GM23248 (cell line): ENCODE results near the gene SSPN. TPM values are rescaled to one million over a fixed set of nuclear protein-coding genes. Genes with fewer than 3 reads are reported as not detected.
"Not testable (repeated sequence)": the region's sequence is repeated elsewhere in the genome, so short reads cannot be mapped to it uniquely, and the experiment has no call there.

ENCODE experiments used
- DNase-seq: peaks from one replicate; pipeline ENCODE4 v3.0.0-alpha.2; 2015
- H2AFZ ChIP-seq: fragments of 200-600 bp; sonication (generic); 2 replicates; pipeline ENCODE4 v1.6.1; 2016; ENCODE audit warnings: antibody characterized with exemption
- H3F3A ChIP-seq: fragments of 200-600 bp; sonication (generic); 2 replicates; pipeline ENCODE4 v1.6.1; 2016; ENCODE audit warnings: mild to moderate bottlenecking, antibody characterized with exemption, mixed run types; ENCODE audit not compliant: insufficient read depth
- H3K27ac ChIP-seq: fragments of 200-600 bp; sonication (generic); 2 replicates; pipeline ENCODE4 v1.5.1; 2016; ENCODE audit warnings: mild to moderate bottlenecking
- H3K27me3 ChIP-seq: fragments of 200-600 bp; sonication (generic); replicated peaks from 2 replicates; pipeline ENCODE4 v1.6.1; 2016; ENCODE audit warnings: mild to moderate bottlenecking; ENCODE audit not compliant: insufficient read depth
- H3K36me3 ChIP-seq: fragments of 200-600 bp; sonication (generic); 2 replicates; pipeline ENCODE4 v1.6.1; 2016; ENCODE audit warnings: low read depth, mild to moderate bottlenecking
- H3K4me1 ChIP-seq: fragments of 200-600 bp; sonication (generic); 2 replicates; pipeline ENCODE4 v1.6.1; 2016; ENCODE audit warnings: mild to moderate bottlenecking; ENCODE audit not compliant: insufficient read depth
- H3K4me2 ChIP-seq: fragments of 200-600 bp; sonication (generic); one replicate; pipeline ENCODE4 v1.6.1; 2016; ENCODE audit warnings: mild to moderate bottlenecking; ENCODE audit not compliant: unreplicated experiment
- H3K4me3 ChIP-seq: fragments of 200-600 bp; sonication (generic); 2 replicates; pipeline ENCODE4 v1.5.1; 2016; ENCODE audit warnings: mild to moderate bottlenecking
- H3K79me2 ChIP-seq: fragments of 200-600 bp; sonication (generic); 2 replicates; pipeline ENCODE4 v1.6.1; 2016; ENCODE audit warnings: mild to moderate bottlenecking; ENCODE audit not compliant: insufficient read depth
- H3K9ac ChIP-seq: fragments of 200-600 bp; sonication (generic); 2 replicates; pipeline ENCODE4 v1.6.1; 2016; ENCODE audit warnings: mild to moderate bottlenecking
- H3K9me2 ChIP-seq: fragments of 200-600 bp; sonication (generic); 2 replicates; pipeline ENCODE4 v1.6.1; 2016; ENCODE audit warnings: mixed run types, mild to moderate bottlenecking, moderate library complexity; ENCODE audit not compliant: insufficient read depth
- H3K9me3 ChIP-seq: fragments of 200-600 bp; sonication (generic); one replicate; pipeline ENCODE4 v1.6.1; 2017; ENCODE audit warnings: low read depth
- H4K20me1 ChIP-seq: fragments of 200-600 bp; sonication (generic); 2 replicates; pipeline ENCODE4 v1.6.0; 2016; ENCODE audit not compliant: insufficient read depth
- EZH2 ChIP-seq: fragments of 200-600 bp; sonication (generic); IDR thresholded peaks from 2 replicates; pipeline ENCODE4 v1.6.1; 2018; ENCODE audit warnings: antibody characterized with exemption, mild to moderate bottlenecking; ENCODE audit not compliant: insufficient read depth, poor library complexity, severe bottlenecking
- EZH2phosphoT487 ChIP-seq: fragments of 200-600 bp; sonication (generic); IDR thresholded peaks from 2 replicates; pipeline ENCODE4 v1.6.1; 2018; ENCODE audit warnings: antibody characterized with exemption, moderate library complexity, mild to moderate bottlenecking, low read depth; ENCODE audit not compliant: insufficient read depth
- WGBS, 2 experiments: methylation state at CpG; one replicate each; pipeline ENCODE4 v1.1.6; 2015 to 2017; ENCODE audit warnings: low lambda C conversion rate in 2 of 2, low coverage in 1 of 2; ENCODE audit errors: missing lambda C conversion rate in 2 of 2; 5-methylcytosine and 5-hydroxymethylcytosine counted together
- in situ Hi-C: fragments of 300-500 bp; cut with MboI; formaldehyde crosslinking; loops from 2 replicates; pipeline ENCODE4 v1.15.0; 2020
- polyA plus RNA-seq: library from polyadenylated mRNA; unstranded; fragments of >200 nt; fragmentation: Nextera tagmentation; extraction: Ambion mirVana; gene quantifications from 2 replicates; pipeline ENCODE4 v1.2.1, GENCODE V29; 2016
- total RNA-seq: library from RNA; depleted of rRNA; stranded (reverse); fragments of >200 nt; shearing (Covaris generic); gene quantifications from 2 replicates; pipeline ENCODE4 v1.2.3, GENCODE V29; 2014

Gene SSPN
- total and polyA plus RNA-seq, 2 experiments from 2014 or later = 12.5 to 22.0 TPM

- no peaks in the 10 kb centered on the region for H3K9me3 ChIP-seq
- TF ChIP-seq EZH2phosphoT487 (no peak), EZH2 (no peak)
- no peak for DNase-seq
- H3K79me2 ChIP-seq = no peaks in the 10 kb centered on the region
- H3K9ac ChIP-seq = no peak overlapping the region
- 0 out of 2 replicates have a peak, but pooled peaks cover 10% of the 10 kb centered on the region for H3K4me1 ChIP-seq
- H3K4me3 ChIP-seq = no peak overlapping the region
- no peak overlapping the region for H3K27ac ChIP-seq
- no peaks in the 10 kb centered on the region for H3K9me2 ChIP-seq
- no peaks in the 10 kb centered on the region for H3K36me3 ChIP-seq
- no peaks in the 10 kb centered on the region for H4K20me1 ChIP-seq
- in situ Hi-C loops = no loop called here
- 91 to 96% methylated on average over 4 of the region's 4 CpGs for WGBS, 2 experiments
- no peak overlapping the region for H3K4me2 ChIP-seq
- 0 out of 2 replicates have a peak, but pooled peaks cover 4% of the 10 kb centered on the region for H3F3A ChIP-seq
- no peaks in the 10 kb centered on the region for H3K27me3 ChIP-seq
- H2AFZ ChIP-seq = no peak overlapping the region
Measured at GRCh38 chr12:26229910-26230309, 34.5 kb downstream of the SSPN start.

GRCh38 chr12:26231470-26231869 is 36.1 kb downstream of the SSPN start:
- H3K27me3 ChIP-seq = no peaks in the 10 kb centered on the region
- 0 out of 2 replicates have a peak, but pooled peaks cover 4% of the 10 kb centered on the region for H3F3A ChIP-seq
- no peaks in the 10 kb centered on the region for H3K9me3 ChIP-seq
- H4K20me1 ChIP-seq = no peaks in the 10 kb centered on the region
- no peak overlapping the region for H3K27ac ChIP-seq
- WGBS, 2 experiments = 43 to 46% methylated on average over 4 of the region's 4 CpGs
- H3K4me3 ChIP-seq = no peak overlapping the region
- H3K4me2 ChIP-seq = no peak overlapping the region
- in situ Hi-C loops = no loop called here
- TF ChIP-seq EZH2phosphoT487 (no peak), EZH2 (no peak)
- no peaks in the 10 kb centered on the region for H3K79me2 ChIP-seq
- H3K4me1 ChIP-seq = 0 out of 2 replicates have a peak, but pooled peaks cover 10% of the 10 kb centered on the region
- no peak for DNase-seq
- H2AFZ ChIP-seq = no peak overlapping the region
- H3K9me2 ChIP-seq = no peaks in the 10 kb centered on the region
- H3K9ac ChIP-seq = no peak overlapping the region
- no peaks in the 10 kb centered on the region for H3K36me3 ChIP-seq

DNA sequence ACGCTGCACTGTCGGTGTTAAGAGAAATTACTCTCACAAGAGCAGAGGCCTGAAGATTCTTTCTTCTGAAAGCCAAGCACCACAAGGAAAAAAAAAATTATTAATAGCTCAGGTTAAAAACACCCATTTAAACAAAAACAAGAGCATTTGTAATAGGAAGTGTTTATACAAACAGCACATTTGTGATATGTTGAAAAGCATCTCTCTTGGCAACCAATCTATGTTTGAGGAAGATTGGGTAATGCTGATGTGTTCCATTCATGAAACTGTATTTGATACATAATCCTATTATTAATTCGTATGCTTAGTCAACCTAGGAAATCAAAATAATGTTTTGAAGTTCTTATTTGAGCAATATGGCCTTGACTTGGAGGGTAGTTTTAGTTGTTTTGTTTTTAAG is 36.5 kb downstream of the SSPN start:
- Histone ChIP-seq H3K27ac (no peak overlapping the region), H3K36me3 (no peaks in the 10 kb centered on the region), H3K4me3 (no peak overlapping the region), H3K9ac (no peak overlapping the region), H3K27me3 (no peaks in the 10 kb centered on the region), H3K4me1 (0 out of 2 replicates have a peak, but pooled peaks cover 10% of the 10 kb centered on the region), H3K9me3 (no peaks in the 10 kb centered on the region), H3K4me2 (no peak overlapping the region), H3F3A (0 out of 2 replicates have a peak, but pooled peaks cover 4% of the 10 kb centered on the region), H2AFZ (no peak overlapping the region), H3K79me2 (no peaks in the 10 kb centered on the region), H3K9me2 (no peaks in the 10 kb centered on the region), H4K20me1 (no peaks in the 10 kb centered on the region)
- no peak for DNase-seq
- TF ChIP-seq EZH2phosphoT487 = no peak
- no peak for TF ChIP-seq EZH2
- in situ Hi-C loops = no loop called here
- WGBS, 2 experiments = 64 to 74% methylated on average over 3 of the region's 3 CpGs

DNA sequence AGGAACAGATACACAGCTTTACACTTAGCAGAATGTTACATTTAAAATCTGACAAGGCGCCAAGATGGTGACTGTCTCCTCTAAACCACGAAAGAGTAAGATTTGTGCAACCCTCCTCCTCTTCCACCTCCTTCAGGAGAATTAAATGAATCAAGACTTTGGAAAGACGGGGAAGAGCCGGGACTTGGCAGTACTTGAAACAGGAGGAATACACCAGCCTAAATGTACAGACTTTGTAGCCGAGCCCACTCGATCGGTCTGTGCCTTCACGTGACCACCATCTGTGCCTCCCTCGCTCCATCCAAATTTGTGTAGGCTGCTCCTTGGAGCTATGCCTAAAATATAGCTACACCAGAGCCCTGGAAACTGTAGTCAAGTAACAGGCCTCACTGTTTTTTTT is 38.3 kb downstream of the SSPN start:
- Histone ChIP-seq H3K9ac (no peak overlapping the region), H3K4me1 (peaks cover 17% of the 10 kb centered on the region), H3K9me3 (no peaks in the 10 kb centered on the region), H3K27me3 (no peaks in the 10 kb centered on the region), H3K79me2 (no peaks in the 10 kb centered on the region), H3K4me3 (no peak overlapping the region), H3K4me2 (no peak overlapping the region), H3K27ac (no peak overlapping the region), H3K36me3 (no peaks in the 10 kb centered on the region), H4K20me1 (no peaks in the 10 kb centered on the region), H2AFZ (peak overlapping the region; percentile 21; the same call in 1 of the 2 replicates), H3K9me2 (no peaks in the 10 kb centered on the region), H3F3A (peaks cover 13% of the 10 kb centered on the region)
- 79 to 82% methylated on average over 9 of the region's 9 CpGs for WGBS, 2 experiments
- in situ Hi-C loops = no loop called here
- peak; percentile 71 for DNase-seq
- TF ChIP-seq EZH2phosphoT487 (no peak), EZH2 (no peak)

- H4K20me1 ChIP-seq, H3K9me2 ChIP-seq, H3K4me2 ChIP-seq, H3K9ac ChIP-seq, H3K4me3 ChIP-seq, H3K27me3 ChIP-seq, H3K36me3 ChIP-seq, in situ Hi-C loops, H2AFZ ChIP-seq, H3K27ac ChIP-seq, H3K79me2 ChIP-seq, DNase-seq, H3K9me3 ChIP-seq: not testable (repeated sequence)
- peaks cover 27% of the 10 kb centered on the region for H3F3A ChIP-seq
- peaks cover 32% of the 10 kb centered on the region for H3K4me1 ChIP-seq
- WGBS, 2 experiments = 93 to 100% methylated on average over 2 of the region's 2 CpGs
Measured at GRCh38 chr12:26235465-26235864, 40.1 kb downstream of the SSPN start.
